HG02870 (cell line): Measurements from ENCODE around the gene RNPS1.

ENCODE experiments used
- ATAC-seq: cut with Tn5 transposase; IDR thresholded peaks from one replicate; pipeline ENCODE4 v1.9.1; 2021; ENCODE audit warnings: mild to moderate bottlenecking, moderate library complexity; ENCODE audit not compliant: unreplicated experiment

RNPS1 gene, protein sequence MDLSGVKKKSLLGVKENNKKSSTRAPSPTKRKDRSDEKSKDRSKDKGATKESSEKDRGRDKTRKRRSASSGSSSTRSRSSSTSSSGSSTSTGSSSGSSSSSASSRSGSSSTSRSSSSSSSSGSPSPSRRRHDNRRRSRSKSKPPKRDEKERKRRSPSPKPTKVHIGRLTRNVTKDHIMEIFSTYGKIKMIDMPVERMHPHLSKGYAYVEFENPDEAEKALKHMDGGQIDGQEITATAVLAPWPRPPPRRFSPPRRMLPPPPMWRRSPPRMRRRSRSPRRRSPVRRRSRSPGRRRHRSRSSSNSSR

DNA sequence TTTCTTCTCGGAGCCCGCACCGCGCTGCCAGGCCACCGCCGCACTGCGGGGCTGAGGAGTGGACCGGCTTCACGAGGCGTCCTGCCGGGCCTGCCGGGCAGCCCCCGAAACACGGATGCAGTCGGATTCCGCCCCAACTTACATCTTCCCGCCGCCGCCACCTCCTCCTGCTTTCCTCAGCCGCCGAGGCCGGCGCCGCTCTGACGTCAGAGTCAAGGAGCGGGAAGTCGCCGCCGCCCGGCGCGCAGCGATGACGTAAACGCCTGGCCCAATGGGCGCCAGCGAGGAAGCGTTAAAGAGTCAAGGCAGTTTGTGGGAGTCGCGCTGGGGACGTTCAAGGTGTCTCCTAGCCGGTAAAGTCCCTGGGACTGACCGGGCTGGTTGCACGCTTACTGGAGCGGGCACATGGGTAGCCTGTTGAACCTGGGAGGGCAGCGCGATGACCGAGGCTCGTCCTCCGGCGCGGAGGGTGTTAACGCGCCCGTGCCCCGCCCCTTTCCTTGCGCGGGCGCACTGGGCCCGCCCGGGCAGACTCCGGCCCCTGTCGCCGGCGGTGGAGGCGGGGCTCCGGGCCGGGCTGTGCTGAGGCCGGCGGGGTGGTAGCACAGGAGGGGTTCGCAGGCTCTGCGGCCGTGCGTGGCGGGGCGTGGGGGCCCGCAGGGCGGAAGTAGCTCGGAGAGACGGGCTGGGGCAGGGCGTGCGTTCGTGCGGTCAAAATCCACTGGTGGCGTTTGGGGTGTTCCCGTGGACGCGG is at the start of gene RNPS1:
Gene RNPS1, minus strand, starts transcription at position 214 of the 754 bp plus-strand sequence. CDS start 3,483 bp downstream, outside the sequence.
- ATAC-seq = peak; percentile 74

DNA sequence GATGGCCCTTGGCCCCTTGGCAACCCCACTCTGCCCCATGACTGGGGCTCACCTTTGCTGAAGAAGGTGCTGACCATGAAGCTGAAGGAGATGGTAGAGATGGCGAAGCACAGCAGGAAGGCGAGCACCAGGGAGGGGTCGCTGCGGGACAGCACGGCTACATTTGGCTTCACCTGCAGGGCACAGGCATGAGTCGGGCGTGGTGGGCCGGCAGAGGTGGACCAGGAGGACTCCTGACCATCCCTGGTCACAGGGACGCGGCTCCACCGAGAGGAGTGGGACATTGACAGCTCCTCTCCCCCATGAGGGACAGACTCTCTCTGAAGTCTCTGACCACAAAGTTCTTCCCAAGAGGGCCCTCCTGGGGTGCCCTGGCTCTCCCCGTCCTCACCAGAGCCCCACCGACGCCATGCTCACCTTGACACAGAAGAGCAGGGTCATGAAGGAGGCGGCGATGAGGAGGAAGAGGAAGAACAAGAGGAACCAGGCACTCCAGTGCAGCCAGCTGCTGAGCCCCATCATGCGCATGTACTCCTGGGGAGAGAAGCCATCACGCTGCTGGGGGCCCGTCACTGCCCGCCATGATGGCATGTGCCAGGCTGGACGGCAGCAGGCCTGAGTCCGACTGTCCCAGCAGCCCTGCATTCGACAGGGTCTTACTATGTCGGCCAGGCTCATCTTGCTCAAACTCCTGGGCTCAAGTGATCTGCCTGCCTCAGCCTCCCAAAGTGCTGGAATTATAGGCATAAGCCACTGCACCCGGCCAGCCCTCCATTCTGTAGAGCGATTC is 49.5 kb upstream of the RNPS1 start:
- ATAC-seq = no peak

DNA sequence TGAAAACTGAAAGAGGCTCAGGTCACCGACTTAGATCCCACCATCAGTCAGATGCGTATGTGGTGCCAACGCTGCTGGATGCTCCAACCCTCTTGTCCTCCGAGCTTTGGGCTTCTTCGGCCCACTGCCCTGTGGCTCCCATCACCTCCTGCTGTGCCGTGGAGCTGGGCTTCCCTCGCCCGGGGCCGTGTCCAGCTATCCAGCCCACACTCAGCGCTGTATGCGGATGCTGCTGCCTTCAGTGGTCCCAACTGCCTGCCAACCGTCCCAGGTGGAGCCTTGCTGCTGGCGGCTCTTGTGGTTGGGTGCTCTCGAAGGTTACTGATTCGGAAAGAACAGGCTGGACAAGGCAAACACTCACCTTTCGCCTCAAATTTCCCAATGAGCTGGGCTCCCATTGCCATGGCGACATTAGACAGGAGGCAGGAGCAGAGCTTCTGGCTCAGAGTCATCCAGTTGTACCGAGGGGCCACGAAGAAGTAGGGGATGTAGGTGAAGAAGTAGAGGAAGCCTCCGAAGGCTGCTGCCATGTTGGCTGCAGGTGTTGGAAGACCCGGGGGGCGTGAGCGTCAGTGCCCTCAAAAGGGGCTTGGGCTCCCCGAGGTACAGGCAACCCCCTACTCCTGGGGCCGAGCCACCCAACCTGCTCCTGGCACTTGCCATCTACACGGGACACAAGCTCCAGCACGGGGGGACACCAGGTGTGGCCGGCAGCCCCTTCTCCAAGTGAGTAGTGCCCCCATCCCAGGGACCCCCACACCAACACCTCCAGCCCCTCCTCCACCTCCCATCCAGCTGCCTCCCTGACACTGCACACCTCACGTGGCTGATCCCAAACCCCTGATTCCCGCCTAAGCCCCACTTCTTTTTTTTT is 40.4 kb upstream of the RNPS1 start:
- no peak for ATAC-seq

DNA sequence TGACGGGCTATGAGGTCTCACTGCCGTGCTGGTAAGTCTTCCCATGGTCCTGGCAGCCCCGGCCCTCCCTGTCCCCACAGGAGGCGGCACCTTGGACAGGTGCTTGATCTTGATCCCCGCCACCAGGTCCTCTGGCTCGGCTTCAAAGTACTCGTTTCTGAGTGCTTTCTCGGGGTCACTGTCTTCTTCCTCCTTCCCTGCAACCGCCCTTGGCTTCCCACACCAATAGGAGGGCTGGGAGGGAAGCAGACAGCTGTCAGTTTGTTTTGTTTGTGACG is 31.9 kb upstream of the RNPS1 start:
- ATAC-seq = no peak

DNA sequence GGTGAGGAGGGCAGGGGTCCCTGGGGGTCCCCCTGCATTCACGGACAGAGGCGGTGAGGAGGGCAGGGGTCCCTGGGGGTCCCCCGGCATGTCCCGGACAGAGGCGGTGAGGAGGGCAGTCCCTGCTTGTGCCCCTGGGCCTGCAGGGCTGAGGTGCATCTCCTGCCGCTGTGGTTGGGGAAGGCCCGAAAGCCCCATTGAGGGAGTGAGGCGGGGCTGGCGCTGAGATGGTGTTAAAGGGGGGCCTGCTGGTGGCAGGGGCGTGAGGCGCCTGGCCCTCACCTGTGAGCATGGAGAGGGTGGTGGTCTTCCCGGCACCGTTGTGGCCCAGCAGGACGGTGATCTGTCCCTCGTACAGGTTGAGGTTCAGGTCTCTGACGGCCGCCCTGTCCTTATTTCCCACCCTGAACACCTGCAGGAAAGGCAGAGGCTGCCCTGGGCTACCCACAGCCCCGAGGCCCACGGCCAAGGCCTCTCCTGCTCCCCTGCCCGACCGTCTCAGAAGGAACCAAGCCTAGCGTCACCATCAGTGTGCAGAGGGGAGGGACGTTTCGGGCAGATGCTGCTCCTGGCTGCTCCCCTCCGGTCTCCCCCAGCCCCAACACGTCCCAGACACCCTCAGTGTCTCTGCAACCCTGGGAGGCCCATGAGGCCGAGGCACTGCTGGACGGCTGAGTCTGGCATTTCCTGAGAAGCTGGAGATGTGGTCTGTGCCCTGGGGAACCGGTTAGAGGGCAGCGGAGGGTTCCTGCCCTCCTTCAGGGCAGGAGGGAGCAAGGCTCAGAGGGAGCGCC is 31.4 kb upstream of the RNPS1 start:
- no peak for ATAC-seq

DNA sequence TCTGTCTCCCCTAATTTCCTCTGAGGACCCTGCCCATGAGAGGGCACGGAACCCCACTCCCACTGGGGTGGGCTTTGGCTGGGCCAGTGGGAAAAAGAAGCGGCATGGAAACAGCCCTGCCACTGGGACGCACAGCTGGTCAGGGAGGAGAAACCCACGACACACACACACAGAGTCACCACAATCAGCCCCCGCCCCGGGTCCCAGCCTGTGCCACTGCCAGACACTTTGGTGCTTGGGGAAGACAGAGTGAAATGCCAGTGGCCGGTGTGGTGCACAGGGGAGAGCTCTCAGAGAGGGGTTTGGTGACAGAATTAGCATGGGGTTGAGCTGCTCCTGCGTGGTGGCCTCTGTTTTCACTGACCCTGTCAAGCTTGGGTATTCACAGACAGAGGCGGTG is 30.7 kb upstream of the RNPS1 start:
- no peak for ATAC-seq

DNA sequence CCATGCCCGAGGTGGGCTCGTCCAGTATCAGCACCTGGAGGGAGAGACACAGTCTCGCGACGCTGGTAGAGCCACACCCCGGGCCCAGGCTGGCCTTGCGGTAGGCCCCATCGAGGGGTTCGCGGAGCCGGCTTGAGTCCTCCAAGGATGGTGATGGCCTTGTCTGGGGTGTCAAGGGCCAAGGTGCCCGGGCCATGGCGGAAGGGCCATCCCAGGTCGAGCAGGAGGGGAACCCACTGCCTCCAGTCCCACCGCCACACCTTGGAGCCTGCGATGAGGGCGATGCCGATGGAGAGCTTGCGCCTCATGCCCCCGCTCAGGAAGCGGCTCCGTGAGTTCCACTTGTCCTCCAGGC is 29.6 kb upstream of the RNPS1 start:
- ATAC-seq = no peak

DNA sequence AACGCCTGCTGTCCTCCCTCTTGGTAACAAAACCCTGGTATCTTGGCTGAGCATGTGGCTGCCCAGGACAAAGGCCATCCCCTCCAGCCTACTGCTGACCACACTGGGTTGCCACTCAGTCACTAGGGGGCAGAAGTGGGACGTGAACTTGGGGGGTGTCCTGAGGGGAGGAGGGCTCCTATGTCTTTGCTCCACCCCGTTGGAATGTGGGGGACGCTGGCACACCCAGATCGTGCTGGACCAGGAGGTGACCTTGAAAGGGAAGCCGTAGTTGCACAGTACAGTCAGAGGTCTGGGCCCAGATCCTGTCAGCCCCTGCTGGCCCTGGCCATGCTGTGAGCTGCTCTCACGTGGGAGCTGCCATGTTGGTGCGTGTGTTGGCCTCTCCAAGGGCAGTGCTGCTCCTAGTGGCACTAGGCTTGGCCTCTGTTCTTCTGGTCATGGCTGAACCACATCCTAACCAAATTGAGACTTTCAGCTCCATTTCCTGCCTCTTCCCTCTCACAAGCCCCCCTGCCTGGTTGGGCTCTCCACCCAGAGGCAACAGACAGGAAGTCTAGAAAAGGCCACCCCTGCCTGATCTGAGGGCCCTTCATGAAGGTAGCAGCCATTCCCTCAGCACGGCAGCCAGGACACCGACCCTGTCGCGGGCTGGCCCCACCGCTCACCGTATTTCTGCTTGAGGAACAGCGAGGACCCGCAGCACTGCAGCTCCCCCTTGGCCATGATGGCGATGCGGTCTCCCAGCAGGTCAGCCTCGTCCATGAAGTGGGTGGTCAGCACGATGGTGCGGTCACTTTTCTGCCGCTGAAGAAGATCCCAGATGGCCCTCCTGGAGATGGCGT is 29.0 kb upstream of the RNPS1 start:
- ATAC-seq = no peak

DNA sequence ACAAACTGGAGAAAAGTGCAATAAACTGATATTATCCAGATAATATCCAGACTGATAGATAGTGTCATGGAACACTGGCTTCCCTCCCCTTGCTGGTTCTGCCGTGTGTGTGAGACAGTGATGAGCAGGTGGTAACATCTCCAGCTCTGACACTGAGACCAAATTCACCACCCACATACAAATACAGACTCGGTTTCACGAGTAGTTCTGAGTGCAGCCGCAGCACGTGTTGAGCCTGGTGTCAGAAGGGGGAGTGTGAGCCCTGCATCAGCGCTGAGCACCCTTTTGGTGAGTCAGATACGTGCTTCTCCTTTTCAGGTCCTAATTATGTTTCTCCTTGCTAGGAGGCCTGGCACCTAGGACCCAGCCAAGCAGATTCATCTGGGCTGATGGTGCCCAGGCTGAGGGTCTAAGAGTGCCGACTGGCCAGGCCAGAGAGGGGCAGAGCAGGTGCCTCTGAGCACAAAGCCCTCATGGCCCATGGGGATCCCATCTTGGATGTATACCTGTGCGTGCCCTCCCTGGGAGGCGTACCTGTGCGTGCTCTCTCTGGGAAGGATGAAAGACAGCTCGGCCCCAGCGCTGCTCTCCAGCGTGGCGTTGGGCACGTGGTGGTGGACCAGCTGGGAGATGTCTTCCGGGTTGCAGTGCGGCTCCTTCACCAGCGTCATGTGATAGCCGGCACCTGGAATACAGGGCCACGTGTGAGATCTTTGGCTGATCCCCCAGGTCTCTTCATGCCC is 27.3 kb upstream of the RNPS1 start:
- peak; percentile 88 for ATAC-seq

DNA sequence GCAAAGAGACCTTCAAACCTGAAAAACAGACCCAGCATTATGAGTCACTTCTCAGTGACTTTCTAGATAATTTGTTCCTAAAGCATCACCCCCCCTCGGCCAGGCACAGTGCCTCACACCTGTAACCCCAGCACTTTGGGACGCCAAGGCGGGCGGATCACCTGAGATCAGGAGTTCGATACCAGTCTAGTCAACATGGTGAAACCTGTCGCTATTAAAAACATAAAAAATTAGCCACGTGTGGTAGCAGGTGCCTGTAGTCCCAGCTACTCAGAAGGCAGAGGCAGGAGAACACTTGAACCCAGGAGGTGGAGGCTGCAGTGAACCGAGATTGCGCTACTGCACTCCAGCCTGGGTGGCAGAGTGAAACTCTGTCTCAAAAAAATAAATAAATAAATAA is 24.3 kb upstream of the RNPS1 start:
- ATAC-seq = no peak

DNA sequence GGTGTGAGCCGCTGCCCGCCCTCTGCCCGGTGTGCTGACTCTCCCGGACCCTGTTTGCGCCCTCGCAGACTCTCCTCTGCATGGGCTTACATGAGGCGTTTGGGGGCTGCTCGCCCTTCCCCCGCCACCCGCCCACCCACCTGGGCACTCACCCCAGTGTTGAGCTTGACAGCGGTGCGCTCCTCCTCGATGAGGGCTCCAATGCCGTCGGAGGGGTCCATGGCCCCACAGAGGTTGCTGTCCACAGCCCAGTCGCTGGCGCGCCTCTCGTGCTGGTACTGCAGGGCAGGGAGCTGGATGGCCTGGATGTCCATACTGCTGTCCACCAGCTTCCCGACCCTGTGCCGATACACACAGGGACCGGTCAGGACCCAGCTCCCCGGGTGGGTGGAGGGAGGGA is 21.4 kb upstream of the RNPS1 start:
- no peak for ATAC-seq

DNA sequence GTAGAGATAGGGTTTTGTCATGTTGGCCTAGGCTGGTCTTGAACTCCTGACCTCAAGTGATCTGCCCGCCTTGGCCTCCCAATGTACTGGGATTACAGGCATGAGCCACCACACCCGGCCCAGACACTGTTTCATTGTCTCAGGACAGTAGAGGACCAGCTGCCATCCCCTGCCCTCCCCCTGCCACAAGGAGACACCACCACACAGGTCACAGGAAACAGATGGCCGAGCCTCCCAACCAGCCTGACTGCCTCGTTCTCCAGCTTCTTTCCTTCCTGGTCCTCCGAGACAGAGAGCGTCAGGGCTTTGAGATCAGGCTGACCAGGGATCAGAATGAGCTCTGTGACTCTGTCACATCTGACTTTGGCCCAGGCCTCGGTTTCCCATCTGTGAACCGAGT is 20.8 kb upstream of the RNPS1 start:
- ATAC-seq = no peak

DNA sequence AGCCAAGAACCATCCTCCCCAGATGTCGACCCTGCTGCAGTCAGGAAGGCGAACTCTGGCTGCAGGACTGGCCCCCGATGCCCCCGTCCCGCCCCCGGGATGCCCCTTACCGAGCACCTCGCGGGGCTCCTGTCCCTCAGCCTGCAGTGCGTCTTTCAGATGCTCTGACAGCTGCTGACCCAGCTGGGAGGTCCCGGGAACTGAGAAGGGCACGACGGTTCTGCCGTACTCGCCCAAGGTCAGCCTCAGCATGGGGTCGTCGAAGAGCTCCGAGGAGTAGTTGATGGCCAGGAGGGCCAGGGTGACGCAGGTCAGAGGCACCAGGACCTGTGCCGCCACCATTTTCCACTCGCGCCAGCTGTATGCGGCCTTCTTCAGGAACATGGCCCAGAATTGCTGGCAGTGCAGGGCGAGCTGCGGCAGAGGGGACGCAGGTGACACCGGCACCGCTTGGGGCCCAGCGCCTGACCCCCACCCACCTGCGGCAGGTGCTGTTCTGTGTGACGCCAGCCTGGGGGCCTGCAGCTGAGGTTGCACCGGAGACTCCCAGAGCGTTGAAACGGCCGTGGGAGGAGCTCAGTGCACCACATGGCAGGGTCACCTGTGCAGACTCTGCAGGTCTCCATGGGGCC is 20.1 kb upstream of the RNPS1 start:
- ATAC-seq = no peak

DNA sequence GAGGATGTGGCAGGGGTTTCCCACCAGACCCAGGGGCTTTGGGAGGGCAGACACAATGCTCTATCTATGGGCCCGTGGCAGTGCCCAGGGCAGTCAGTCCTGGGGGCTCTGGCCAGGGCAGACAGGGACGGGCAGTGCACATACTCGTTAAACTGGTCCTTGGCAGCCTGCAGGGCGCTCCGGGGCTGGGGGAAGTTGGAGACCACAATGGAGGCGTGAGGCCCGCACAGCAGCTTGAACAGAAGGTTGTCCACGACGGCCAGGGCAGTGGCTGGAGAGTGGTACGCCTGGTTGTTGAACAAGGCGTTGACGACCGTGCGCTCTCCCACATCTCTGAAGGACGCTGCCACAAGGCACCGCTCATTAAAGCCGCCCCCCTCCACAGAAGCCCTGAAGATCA is 18.6 kb upstream of the RNPS1 start:
- no peak for ATAC-seq

DNA sequence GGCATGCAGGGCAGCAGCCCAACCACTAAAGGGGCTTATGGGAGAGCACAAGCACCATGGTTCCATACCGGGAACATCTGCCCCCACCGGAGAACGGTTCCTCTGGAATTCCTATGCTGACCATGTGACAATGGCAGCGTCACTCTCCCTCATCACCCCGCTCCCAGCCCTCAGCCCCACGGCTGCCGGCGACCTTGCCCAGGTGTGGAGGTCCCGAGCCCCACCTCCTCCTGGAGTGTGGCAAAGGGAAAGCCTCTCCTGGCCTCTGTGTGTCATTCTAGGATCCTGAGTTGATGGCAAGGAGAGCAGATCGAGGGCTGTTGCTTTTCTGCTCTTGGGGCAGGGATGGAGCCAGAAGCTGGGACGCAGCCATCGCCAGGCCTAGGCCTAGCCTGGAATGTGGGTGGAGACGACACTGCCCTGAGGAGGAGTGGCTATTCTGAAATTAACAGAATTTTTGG is 17.8 kb upstream of the RNPS1 start:
- no peak for ATAC-seq

DNA sequence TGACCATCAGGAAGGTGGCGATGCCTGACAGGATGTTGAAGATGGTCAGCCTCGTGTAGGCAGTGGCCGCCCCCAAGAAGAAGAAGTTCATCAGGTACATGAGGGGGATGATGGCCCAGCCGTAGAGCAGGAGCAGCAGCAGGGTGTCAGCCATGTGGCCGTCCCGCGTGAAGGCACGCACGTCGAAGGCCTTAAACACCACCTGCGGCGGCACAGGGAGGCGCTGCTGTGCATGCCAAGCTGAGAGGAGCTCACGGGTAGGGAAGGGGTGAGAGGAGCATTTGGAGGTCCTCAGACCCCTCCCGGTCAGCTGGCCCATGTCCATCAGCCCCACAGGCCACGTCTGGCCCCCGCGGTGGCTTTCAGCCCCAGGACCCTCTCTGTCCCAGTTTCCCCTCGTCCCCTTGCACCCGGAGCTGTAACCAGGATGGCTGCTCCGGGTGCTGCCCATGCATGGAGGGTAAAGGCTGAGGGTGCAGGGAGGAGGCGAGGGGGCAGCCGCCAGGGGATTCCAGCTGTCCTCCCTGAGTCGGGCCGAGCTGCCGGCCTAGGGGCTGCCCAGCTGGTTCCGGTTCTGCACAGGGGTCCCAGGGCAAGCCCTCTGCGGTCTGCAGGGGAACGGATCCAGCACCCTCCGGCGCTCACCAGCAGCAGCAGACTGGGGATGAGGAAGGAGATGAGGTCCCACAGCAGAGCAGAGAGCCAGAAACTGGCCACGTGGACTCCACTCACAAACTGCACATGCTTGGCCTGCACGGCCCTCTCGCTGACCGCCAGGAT is 17.1 kb upstream of the RNPS1 start:
- ATAC-seq = no peak

DNA sequence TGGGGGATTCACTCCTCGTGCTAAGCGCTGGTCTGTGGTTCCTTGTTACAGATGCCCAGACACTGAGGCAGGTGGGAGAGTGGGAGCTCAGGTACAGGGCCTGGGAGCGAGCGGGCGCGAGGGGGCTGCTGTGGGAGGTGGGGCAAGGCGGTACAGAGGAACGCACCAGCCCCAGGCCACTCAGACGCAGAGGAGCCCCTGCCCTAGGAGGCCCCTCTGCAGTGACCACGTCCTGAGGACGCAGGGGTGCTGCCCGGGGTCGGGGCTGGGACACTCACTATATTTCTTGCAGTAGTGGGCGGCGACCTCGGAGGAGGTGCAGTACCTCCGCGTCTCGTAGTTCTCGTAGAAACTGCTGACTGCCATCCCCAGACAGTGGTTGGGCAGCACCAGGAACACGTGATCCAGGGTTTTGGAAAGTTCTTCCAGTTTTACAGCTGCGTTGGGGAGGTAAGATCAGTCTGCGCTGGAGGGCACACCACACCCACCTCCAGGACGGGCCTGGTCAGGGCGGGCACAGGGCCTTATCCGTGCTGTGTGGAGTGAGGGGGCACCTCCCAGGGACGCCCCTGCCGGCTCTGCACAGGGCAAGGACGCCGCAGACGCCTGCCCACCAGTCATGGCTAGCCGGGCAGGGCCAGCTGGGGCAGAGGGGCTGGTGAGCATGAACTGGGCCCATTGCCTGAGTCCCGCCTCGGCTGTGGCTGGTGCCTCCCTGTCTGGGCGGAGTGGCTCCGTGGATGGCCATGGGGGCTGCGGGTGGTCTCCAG is 16.3 kb upstream of the RNPS1 start:
- no peak for ATAC-seq
